HG02642 (cell line): ENCODE measurements around the gene AQP12A.

Experiments used
- ATAC-seq: cut with Tn5 transposase; IDR thresholded peaks from one replicate; pipeline ENCODE4 v1.9.1; 2021; ENCODE audit warnings: mild to moderate bottlenecking; ENCODE audit not compliant: unreplicated experiment, poor library complexity

The AQP12A gene

DNA sequence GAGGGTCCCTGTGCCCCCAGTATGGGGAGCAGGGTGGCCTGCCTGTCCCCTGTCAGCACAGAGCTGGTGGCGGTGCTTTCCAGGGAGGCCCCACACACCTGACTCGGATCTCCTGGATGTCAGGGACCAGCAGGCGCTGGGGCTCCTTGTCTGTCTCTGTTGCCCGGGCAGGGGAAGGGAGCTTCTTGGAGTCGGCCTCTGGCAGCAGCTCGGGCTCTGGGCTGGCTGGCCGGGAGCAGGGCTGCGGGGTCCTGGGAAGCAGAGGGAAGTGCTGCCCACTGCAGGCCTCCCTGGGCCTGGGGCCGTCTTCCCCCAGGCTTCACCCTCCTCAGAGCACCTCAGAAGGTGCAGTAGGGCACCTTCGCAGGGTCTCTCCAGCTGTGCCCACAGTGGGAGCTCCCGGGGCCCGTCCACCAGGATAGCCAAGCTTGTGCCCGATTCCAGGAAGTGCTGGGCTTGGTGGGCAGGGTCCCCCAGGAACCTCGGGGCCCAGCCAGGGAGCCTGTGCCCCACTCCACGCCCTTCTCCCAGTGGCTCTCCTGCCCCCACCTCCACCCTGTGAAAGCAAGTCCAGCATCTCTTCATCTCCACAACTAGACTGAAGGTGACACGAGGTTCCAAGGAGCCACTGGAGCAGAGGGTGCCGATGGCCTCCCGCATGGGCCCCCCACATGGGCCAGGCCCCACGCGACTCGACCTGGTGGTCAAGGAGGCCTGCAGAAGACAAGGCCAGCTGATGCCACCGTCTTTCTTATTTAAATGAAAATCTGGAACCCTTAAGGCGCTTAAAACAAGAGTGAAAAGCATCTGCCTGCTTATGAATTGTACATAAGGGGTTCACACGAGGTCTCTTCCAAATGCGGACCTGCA, 28.2 kb downstream of the AQP12A start:
- no peak for ATAC-seq

DNA sequence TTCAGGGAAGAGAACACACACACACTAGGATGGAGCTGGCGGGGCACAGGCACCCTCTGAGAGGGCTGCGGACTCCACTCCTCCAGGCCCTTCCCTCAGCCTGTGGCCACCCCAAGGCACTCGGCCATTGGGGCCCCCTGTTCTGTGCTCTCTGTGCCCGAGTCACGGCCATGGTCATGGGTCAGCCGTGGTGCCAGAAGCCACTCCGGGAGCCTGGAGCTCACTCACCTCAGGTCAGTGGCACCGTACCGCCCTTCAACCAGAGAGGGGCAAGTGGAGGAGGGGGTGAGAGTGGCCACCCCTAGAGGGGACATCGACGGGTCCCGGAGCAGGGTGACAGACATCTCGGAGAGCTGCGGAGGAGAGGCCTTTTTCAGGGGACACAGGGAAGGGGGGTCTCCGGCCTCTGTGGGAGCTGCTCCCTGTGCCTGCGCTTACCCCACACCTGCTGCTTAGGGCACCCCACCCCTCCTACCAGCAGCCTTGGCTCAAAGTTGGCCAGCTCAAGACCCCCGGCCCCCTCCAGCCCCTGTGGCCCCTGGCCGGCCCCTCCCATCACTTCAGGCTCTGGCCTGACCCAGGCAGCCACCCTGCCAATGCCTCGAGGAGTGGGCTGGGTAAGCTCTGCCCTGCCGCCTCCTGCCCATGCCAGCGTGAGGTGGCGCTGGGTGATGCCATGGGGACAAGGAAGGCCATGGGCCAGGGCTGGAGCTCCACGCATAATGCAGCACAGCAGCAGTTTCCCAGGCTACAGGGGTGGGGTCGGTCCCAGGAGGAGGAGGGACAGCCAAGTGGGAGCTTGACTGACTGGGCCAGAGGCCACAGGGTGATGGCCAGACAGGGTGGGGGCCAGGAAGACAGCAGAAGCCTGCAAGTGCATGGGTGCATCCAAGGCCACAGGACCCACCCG, 29.3 kb downstream of the AQP12A start:
- no peak for ATAC-seq

DNA sequence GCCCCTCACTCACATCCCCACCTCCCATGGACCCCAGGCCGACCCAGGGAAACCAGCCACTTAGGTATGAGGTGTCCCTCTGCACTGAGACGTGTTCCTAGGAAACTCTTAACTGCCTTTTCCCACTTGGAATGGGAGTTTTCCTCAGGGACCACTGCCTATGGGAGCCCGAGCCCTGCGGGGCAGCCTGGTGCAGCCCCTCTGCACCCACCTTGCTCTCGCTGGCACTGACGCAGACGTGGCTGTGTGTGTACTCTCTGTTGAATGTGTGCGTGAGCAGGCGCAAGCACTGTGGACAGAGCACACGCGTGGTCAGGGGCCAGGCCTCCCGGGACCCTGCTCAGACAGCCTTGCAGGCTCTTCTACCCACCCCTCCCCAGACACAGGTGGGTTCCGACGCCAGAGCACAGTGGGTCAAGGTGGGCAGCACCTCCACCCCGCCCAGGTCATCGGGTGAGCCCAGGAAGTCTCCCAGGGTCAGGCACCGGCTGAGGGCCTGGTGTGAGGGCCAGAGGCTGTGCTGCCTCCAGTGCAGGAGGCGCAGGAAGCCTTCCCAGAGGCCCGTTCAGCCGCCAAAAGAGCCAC, 30.0 kb downstream of the AQP12A start:
- no peak for ATAC-seq

DNA sequence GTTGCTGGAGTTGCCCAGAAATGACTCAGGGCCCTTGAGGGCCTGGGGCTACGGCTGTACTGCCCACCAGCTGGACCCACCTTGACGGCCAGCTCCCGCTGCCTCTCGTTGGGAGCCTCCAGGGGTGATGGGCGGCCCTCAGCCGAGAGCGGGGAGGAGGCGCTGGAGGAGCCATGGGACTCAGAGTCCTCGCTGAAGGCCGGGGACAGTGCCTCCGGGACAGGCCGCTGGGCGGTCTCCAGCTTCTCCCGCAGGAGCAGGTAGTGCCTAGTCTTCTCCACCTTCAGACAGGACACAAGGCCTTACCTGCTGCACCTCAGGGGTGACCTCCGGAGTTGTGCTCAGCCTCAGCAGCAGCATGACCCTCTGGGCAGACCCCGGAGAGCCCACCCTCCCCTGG, 30.7 kb downstream of the AQP12A start:
- ATAC-seq, result no peak

DNA sequence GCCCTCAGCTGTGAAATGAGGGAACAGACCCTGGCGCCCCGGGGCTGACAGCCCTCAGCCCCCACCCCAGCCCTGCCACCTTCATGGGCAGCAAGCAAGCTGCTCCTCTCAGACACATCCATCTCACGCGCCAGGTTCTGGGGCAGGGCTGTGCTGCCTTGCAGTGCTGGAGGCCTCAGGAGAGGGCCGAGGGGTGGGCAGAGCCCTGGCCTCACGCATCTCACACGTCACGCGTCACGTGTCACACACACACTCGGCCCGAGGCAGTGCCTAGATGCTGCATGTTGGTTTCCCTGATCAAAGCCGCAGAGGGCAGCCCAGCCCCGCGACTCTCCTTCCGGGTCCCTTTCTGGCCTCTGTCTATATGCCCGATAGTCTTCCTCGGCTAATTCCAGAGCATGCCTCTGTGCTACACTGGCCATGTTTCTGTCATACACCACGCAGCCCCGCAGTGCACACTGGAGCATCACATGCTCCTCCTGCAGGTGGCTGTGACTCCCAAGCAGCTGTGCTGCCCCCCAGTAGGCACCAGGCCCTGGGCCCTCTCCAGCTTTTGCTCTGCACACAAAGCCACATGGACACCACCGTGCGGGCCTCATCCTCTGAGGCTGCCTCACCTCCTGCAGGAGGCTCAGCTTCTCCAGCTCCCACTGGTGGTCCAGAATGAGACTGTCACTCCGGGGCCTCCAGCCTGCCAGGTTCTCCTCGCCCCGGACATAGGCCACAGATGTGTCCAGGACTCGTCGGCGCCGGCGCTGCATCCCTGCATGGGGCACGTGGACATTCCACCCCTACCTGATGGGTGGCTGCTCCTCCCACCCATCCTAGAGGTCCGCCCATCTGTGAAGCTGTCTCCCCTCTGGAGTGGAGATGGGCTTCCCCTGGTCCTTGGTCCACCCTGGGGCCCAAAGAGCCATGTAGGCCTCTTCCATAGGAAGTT, 31.4 kb downstream of the AQP12A start:
- no peak for ATAC-seq

DNA sequence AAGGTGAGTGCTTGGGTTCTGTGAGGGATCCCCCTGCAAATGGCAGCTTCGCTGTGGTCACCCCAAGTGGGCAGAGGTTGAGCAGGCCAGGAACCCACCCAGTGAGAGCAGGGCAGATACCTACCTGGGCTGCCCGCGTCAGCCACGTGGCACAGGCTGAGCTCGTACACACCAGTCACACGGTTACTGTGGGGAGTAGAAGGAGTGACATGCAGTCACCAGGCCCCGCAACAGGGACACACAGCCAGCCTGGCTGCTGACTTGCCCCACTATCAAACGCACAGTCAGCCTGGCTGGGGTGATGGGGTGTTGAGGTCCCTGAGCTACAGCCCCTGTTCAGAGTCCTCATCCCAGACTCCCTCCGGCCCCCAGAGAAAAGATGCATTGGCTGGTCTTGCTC, 32.2 kb downstream of the AQP12A start:
- no peak for ATAC-seq

DNA sequence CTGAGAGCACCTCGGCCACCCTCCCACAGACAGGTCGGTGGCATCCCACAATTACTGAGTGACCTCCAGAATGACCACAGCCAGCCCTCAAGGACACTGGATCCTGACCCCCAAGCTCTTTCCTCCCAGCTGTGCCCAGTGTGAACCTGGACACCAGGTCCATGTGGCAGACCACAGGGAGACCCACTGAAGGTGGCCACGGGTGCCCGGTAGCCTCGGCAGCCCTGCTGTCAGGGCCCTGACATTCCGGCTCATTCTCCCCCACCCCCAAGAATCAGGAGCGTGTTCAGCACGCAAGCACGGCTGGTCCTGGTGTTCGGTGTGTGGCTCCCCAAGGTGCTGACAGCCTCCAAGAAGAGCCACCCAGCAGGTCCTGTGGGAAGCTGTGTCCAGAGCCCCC, 32.8 kb downstream of the AQP12A start:
- no peak for ATAC-seq

DNA sequence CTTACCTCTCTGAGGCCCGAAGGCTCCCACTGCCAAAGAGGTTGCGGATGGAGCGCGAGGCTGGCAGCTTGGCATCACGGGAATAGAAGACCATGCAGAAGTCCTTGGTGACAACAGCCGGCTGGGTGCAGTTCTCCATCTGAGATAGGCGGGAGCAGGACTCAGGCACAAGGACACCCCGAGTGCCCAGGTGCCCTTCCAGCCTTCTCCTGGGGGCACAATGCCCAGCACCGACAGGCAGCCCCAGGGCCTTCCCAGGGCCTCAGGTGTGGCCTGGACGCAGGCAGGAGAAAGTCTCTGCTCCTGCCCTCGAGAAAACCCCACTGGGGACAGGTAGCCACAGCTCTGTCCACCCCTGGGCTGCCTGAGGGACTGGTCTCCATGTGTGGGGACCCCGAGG, 33.6 kb downstream of the AQP12A start:
- ATAC-seq, result no peak

DNA sequence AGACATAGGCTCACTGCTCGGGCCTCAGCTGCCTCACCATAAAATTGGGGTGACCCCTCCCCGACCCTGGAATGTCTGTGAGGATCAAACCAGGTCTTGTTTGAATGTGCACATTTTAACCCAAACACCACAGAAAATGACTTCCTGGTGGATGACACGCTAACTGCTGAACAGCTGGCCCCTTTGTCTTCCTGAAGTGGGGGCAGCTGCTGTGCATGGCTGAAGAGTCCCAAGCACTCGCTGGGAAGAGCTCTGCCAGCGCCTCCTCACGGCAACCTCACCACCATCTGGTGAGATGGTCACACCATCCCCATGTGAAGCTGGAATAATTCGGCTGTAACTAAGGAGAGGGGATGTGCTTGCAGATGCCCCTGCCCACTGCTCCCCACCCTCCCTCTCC, 34.0 kb downstream of the AQP12A start:
- no peak for ATAC-seq

DNA sequence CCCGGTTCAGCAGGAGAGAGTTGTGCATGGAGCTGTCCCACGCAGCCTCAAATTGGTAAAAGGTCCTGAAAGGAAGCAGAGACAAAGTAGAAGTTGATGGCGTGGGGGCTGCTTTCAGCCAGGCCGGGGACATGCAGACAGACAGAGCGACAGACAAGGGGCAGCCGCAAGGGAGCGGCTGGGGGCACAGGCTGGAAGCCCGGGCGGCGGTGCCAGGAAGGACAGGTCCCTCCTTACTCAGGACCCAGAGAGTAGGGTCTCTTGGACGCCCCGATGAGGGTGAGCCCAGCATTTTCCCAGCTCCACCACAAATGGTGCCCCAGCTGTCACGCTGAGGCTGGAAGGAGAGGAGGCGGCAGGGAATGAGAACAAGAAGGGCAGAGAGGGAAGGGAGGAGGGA, 35.2 kb downstream of the AQP12A start:
- ATAC-seq, result no peak

DNA sequence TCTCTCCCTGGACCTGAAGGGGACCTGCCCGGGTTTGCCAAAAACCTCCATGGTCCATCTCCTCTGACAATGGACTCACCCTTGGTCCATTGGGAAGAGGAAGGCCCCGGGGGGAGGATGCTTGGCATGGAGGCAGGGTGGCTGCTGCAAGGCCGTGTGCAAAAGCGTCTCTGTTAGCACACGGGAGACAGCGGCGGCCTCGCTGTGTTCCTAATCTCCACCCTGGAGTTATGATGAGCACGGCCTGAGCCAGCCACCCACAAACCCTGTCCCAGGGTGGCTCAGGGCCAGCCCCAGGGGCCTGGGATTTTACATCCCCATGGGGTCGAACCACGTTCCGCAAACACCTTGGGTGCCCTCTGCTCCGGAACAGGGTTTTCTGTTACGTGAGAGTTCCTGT, 35.8 kb downstream of the AQP12A start:
- ATAC-seq, result no peak

DNA sequence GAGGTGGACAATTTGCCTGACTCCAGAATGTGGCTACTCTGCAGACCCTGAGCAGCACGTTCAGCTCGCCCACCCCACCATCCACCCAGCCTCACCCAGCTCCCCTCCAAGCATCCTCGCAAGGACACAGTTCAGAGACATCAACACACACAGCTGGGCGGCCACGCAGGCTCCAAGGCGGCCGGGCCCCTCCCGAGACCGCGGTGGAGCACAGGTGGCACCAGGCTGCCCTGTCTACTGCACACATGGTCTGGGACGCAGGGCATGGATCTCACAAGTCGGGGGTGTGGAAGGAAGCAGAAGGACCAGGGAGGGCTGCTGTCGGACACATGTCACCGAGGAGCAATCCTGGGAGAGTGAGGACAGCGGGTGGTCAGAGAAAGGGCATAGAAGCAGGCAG, 36.2 kb downstream of the AQP12A start:
- ATAC-seq, result no peak

DNA sequence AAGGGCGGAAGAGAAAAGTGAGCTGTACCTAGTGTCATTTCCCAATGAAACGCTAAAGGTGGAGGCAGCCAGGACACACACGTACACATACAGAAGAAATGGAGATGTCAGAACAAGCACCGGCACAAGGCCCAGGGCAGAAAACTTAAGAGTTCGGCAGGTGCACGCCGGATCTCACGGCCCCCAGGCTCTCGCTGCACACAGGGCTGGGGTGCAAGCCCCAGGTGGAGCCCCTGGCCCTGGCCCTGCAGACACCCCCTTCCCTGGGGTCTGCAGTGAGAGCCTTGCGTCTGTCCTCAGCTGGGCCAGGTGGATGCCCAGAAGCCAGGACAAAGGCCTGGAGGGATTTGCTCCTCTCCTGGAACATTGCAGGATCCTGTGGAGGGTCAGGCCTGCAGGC, 36.7 kb downstream of the AQP12A start:
- no peak for ATAC-seq

DNA sequence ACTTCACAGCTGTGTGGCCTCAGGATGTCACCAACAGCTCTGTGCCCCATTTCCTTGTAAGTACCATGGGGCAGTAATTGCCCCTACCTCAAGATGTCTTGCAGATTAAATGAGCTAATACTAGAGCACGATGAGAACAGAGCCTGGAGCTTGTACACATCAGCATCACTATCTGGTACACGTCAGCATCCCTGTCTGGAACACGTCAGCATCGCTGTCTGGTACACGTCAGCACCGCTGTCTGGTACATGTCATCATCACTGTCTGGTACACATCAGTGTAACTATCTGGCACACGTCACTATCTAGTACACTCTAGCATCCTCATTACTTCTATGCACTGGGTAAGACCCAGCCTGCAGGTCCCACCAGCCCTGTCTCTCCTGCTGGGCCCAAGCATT, 37.2 kb downstream of the AQP12A start:
- ATAC-seq, result no peak

DNA sequence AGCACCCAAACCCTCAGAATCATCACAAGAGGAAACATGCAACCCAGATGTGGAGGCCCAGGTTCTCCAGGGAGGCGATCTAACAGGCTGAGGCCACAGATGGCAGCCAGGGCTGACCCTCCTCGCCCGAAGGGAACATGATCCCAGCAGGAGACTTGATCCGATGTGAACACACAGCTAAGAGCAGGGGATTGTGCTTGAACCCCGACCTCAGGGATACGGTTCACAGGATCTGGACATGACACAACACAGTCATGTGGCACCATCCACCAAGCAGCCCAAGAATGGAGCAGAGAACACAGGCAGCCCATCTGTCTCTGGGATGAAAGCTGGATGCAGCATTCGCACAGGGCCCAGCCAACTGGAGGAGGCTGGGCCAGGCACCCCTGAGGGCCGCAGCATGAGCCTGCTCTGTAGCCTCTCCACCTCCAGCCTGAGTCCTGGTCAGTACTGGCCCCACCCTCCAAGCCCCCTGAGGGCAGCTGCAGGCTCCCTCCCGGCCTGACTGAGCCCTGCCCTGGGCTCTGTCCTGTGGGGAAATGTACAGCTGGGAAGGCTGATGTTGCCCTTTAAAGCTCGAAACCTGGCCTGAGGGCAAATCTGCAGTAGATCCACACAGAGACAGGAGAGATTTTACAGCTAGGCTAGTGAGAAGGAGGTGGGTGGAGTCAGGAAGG, 39.0 kb downstream of the AQP12A start:
- no peak for ATAC-seq

DNA sequence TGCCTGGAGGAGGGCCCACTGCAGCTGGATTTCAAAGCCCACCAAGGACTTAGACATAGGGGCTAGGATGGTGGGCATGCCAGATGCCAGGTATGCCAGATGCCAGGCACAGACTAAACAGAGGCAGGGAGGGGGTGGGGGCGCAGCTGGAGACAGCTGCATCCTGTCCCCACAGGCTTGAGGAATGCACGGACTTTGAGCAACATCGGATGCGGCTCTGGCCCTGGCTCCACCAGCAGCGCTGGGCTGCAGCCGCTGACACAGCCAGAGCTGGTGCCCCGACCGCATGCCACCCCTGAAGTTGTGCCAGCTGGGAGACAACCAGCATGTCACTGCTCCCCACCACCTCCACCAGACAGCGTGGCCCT, 39.5 kb downstream of the AQP12A start:
- no peak for ATAC-seq

DNA sequence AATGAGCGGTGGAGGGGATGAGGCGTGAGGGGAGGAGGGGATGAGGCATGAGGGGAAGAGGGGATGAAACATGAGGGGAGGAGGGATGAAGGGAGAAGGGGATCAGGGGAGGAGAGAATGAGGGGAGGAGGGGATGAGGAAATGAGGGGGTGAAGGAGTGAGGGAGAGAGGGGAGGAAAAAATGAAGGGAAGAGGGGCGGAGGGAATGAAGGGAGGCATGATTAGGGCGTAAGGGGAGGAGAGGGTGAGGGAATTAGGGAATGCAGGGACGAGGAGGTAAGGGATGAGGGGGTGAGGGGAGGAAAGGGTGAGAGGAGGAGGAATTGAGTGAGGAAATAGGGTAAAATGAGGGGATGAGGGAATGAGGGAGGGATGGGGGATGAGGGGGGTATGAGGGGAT, 40.5 kb downstream of the AQP12A start:
- ATAC-seq, result no peak

DNA sequence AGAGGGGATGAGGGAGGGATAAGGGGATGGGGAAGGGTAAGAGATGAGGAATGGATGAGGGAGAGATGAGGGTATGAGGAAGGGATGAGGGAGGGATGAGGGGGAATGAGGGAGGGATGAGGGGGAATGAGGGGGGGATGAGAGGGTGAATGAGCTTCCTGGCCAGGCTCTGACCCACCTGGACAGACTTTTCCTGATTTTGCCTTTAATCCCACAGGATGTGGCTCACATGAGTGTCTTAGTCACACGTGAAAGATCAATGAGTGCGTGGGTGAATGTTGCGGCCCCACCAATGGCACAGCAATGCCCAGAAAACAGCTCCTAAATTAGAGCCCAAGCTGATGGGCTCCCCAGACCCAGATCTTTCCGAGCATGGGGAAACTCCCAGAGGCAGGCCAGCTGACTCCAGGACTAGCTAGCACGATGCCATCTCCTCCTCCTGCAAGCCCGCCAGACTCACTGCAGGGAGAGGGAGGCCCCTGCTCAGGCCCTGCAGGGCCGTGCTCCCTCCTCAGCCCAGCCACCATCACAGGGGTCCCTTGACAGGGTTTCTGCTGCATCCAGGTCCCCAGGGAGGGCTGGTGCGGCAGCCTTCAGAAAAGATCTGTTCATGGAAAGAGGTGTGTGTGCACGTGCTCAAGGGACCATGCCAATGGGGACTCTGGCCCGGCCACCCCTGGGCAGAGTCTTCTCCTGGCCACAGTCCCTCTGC, 41.4 kb downstream of the AQP12A start:
- no peak for ATAC-seq
